ENCODE data around the gene SH2D3A.

The SH2D3A gene

GRCh38 chr19:6708346-6708745, 58.9 kb downstream of the SH2D3A start:
- DNase-seq (ENCODE audit: low read depth, low spot score), result no peak

GRCh38 chr19:6707658-6708018, 59.6 kb downstream of the SH2D3A start:
- DNase-seq (ENCODE audit: low read depth, low spot score), result no peak

GRCh38 chr19:6707011-6707657, 60.1 kb downstream of the SH2D3A start:
- no peak for DNase-seq (ENCODE audit: low read depth, low spot score)

- no peak for DNase-seq (ENCODE audit: low read depth, low spot score)
Measured at GRCh38 chr19:6706633-6706958, 60.6 kb downstream of the SH2D3A start.

GRCh38 chr19:6705931-6706632, 61.2 kb downstream of the SH2D3A start:
- DNase-seq (ENCODE audit: low read depth, low spot score), result no peak

All from smooth muscle cell of the brain vasculature (primary cell).